HG03095 (cell line): ENCODE data around the gene CANX.
A peak's percentile ranks its signal among the peaks of the same experiment; 100 is the strongest.
"Not testable (repeated sequence)": the region's sequence is repeated elsewhere in the genome, so short reads cannot be mapped to it uniquely, and the experiment has no call there.

Experiments used
- ATAC-seq: cut with Tn5 transposase; IDR thresholded peaks from one replicate; pipeline ENCODE4 v1.9.1; 2021; ENCODE audit warnings: moderate library complexity; ENCODE audit not compliant: unreplicated experiment

Gene CANX

DNA sequence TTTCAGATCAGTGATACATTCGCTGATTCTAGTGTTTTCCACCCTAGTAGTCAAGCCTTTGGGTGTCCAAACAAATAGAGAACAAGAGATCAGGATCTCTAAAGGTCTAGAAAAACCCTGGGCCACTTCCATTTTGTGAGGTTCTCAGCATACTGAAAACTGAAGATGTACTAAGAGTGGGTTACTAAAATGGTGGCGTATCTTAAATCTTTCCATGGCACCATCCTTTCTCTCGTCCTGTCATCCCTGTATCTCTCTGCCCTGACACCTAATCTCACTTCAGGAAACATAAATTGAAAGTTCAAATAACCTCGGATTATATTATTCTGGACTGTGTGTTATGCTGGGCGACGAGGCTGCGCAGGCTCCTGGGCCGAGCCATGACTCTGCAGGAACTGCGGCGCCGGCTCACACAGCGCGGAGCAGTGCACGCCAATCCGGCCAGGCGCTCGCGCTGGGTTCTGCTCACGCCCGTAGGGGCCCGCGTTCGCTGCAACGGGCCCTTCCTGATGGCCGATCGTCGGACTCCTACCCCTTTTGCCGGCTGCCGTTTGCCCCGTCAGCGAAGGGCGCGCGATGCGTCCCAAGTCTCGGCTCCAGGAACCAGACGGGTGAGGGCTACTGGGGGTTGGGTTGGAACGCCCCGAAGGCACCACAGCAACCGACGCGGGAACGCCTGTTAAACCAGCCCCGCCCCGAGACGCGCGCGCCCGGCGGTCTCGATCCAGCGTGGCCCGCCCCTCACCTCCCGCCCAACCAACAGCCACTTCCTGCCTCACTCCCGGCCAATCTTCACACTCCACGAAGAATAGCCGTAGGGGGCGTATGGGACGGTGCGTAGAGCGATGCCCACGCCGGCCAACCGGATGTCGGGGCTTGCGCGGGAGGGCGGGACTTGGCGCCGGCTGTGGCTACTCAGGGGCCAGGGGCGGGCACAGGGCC lies 503 bp upstream of the CANX start:
- peak; percentile 85 for ATAC-seq

DNA sequence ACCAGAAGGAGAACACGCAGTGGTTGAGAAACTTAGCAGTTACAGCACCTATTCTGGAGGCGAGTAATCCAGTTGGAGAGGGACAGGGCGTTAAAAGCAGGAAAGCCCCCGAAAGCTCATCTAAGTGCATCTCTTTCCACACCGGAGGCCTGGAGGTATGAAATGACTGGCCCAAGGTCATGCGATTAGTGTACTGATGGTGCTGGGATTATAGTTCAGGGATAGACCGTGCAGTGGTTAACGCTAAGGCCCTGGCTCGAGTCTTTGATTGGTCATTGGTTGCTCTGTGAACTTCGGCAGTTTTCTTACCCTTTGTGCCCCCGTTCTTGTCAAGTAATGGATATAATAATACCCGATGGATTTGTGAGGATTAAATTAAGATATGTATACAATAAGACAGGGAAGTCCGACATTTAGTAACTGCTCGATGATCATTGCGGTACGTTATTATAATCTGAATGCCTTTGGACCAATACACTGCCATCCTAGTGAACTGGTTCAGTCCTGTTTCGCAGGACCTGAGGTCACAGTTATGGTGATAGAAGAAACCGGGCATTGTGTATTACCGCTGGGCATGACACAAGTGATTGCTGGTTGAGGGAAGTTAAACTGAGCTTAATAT lies 960 bp downstream of the CANX start:
- no peak for ATAC-seq

DNA sequence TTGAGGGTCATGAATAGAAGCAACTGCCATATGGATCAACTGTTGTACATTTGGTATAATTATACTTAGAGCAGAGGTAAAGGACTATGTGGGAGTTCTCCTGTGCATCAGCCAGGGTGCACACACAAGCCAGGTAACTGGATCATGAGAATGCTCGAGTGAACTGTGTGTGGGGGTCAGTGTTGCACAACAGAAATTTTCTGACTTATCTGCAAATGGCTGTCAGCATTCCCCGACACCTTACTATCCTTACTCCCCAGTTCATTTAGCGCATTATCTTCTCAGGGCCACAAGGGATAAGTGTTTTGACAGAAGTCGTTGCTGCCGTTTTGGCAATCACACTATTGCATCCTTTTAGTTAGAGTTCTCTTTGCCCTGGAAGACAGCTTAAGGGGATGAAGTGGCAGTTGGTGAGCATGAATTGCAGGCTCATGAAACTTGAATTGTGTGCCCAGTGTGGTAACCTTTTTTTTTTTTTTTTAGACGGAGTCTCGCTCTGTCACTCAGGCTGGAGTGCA lies 1.7 kb downstream of the CANX start:
- ATAC-seq = no peak

DNA sequence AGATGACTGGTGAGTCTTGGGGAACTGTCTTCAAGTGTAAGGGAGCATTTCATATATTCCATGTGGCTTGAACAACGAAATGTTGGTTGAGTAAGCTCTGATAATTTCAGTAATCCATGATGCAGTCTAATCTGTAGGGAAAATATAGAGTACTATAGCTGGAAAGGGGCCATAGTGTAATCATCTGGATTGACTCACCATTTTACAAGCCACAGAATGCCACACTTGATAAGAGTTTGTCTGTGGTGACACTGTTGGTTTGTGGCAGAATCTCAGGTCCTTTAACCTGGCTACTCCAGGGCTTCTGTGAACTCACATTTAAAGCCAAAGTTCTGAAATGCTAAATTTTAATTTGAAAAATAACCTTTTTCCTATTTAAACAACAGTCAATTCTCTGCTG lies 17.5 kb downstream of the CANX start:
- ATAC-seq = no peak

DNA sequence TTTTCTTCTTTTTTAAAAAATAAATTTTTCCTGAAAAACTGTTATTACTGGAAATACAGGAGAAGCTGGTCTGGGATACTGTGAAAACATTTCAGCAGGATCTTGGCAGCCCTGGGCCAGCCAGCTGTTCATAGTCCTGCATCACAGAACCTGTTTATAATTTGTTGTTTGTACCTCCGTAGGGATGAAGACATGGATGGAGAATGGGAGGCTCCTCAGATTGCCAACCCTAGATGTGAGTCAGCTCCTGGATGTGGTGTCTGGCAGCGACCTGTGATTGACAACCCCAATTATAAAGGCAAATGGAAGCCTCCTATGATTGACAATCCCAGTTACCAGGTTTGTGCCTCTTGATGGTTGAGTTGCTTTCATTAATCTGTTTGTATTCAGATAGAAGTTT lies 21.5 kb downstream of the CANX start:
- no peak for ATAC-seq

DNA sequence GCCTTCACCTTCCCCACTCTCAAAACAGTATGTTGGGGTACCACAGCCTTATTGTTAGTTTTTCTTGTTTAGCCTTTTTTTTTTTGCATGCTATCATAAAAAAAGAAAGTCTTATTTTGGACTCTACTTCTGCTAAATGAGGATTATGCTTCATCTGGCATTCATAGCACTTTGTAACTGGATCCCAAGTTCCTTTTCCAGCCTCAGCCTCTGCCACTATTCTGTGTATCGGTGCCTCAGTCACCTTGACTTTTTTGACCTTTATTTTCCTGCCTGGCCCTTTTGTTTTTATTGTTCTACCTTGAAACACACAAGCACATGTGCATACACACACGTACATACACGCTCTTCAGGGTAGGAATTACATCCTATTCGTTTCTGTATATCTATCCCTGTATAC lies 25.4 kb downstream of the CANX start:
- ATAC-seq = no peak

DNA sequence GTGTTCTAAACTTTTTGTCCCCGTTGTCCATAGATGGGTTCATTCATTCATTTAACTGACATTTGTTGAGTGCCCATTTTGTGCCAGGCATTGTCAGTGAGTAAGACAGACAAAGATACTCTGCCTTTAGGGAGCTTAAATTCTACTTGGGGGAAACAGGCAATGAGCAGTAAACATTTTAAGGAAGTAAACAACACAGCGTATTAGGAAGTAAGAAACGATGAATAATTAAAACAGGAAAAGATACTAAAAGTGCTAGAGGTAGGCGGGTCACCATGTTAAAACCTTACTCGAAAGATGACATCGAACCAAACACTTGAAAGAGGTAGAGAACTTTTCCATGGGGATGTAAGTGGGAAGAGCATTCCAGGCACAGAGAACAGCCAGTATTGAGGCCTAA lies 28.3 kb downstream of the CANX start:
- no peak for ATAC-seq

DNA sequence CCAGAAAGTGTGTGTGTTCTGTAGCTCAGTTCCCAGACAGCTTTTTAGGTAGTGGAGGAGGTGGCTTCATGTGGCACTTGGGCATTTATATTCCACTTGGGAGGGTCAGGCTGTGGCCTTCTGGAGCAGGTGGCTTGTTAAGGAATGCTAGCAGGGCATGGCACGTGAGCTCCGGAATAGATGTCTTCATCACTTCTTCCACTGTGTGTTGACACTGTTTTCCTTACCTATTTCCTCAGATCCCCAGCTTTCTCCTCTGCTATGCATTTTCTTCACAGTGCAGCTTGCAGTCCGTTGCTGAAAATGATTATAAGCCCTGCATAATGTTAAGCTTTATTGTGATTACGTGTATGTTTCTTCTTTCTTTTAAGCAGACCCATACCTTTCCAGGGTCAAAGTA lies 30.5 kb downstream of the CANX start:
- no peak for ATAC-seq

DNA sequence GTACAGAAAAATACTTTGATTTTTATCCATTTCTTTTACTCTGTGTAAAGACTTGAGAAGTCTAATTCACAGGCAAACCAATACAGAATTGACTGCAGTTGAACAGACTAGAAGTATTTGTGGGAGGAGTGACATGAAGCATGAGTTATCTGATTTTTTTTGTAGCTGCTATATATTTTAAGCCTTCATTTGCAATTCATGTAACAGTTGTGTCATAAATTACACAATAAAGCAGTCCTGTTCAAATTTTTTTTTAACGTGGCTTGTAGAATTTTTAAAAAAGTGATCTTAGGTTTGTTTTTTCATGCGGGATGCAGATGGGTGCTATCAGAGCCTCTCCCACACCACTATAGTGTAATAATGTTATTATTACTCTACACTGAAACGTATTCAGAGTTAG lies 31.0 kb downstream of the CANX start:
- no peak for ATAC-seq

DNA sequence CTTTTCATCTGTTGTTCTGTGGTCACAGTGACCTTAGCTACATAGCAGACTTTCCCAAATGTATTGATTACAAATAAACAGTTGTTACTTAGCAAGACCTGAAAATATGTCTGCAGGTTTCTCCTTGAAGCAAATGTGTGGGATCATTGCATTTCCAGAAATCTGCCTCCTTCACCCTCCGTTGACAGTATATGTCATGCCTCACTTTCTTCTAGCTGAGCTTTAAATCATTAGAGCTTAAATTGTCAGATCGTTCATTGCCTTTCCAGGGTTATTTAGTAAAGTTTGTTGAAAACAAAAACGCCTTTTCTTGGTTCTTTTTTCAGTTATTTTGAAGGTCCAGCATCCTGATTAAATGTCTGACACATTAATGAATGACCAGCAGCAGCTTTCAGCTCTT lies 31.6 kb downstream of the CANX start:
- ATAC-seq = no peak

DNA sequence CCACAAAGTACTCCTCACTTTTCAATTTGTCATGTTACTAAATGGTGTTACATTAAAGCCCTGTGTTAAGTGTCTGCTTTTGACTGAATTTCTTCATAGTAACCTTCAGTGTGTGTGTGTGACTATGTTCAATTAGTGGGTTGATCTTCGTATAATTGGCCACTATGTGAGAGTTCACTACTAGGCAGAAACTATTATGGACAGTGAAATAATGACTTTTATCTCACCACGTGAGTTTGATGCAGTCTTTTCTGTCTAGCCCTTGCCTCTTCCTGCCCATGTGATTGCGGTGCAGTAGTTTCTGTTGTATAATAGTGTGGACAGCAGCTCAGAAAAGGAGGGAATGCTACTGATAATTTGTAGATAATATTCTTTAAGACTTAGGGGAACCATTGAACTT lies 32.1 kb downstream of the CANX start:
- ATAC-seq = no peak

DNA sequence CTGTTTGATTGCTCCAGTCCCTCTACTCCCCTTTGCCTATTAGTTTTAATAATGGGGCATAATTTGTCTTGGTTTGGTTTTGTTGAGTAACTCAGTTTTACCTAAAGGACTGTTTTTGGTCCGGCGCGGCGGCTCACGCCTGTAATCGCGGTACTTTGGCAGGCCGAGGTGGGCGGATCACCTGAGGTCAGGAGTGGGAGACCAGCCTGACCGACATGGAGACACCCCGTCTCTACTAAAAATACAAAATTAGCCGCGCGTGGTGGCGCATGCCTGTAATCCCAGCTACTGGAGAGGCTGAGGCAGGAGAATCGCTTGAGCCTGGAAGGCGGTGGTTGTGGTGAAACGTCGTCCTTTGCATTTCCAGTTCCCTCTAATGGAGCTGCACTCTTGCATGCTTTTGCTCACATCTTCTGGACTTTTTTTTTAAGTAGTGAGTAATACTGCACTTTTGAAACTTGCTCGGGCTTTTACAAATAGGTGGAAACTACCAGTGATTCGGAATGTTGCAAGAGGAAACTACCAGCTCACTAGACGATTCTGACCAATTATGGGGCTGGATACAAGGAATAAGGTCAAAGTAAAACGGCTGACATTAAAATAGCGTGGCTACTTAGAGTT lies 33.1 kb downstream of the CANX start:
- ATAC-seq = peak; percentile 10

DNA sequence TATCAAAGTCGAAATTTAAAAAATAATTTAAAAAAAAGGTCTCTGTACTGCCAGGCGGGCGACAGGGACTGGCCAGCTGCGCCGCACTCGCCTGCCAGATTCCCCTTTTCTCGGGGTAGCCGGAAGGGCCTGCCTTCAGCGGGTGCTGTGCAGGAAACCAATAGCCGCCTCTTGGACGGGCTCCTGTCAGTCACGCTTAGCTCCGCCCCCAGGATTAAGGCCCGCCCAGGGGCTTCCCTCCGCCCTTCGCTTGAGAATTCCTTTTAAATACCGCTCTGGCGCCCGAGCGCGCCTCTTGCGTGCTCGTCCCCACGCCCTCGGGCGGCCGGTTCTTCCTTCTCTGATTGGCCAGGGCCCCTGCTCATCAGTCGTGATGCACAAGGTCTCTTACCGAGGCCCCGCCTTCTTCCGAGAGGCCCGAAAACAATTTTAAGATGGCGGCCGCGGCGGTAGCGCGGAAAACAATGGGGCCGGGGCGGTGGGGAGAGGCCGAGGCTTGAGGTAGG lies 33.7 kb downstream of the CANX start, which contains the start of gene MAML1:
MAML1 (plus strand) TSS at position 411 of the 506 bp plus-strand sequence. CDS start 291 bp downstream, outside the sequence.
- ATAC-seq = peak; percentile 93

DNA sequence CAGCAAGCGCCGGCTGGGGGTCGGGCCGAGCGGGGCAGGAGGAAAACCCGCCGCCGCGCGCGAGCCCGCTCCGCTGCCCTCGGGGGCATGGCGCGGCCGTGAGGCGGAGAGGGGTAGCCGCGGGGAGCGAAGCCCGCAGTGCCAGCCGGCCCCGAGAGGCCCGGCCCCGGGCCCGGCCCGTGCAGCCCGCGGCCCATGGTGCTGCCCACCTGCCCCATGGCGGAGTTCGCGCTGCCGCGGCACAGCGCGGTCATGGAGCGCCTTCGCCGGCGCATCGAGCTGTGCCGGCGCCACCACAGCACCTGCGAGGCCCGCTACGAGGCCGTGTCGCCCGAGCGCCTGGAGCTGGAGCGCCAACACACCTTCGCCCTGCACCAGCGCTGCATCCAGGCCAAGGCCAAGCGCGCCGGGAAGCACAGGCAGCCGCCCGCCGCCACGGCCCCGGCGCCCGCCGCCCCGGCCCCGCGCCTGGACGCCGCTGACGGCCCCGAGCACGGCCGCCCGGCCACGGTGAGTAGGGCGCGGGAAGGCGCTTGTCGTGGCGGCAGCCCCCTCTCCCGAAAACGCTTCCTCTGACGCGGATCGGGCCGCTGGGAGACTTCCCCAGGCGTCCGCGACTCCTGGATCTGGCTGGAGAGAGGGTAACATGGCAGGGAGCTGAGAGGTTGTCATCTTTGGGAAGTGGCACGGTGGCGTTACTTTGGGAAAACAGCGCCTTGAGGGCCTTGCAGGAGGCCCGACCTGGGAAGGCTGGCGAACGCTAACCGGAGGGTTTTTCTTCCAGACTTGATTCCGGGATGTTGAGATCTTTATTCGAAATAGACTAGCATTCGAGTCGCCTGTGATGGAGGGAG lies 34.4 kb downstream of the CANX start:
- peak; percentile 9 for ATAC-seq

DNA sequence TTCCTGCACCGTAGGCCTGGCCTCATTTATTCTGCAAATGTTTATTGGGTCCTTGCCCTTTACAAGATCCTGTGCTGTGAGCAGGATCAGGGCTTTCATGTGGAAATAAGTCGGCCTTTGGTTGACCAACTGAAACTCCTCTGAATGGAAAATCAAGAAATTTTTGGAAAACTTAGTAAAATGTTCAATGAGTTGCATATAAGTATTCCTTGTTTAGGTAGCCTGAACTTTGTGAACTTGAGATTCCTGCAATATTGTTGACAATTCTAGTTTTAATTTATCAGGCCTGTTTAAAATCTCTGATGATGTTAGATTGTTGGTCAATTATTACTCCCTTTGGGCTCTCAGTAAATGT lies 35.0 kb downstream of the CANX start:
- ATAC-seq = no peak

DNA sequence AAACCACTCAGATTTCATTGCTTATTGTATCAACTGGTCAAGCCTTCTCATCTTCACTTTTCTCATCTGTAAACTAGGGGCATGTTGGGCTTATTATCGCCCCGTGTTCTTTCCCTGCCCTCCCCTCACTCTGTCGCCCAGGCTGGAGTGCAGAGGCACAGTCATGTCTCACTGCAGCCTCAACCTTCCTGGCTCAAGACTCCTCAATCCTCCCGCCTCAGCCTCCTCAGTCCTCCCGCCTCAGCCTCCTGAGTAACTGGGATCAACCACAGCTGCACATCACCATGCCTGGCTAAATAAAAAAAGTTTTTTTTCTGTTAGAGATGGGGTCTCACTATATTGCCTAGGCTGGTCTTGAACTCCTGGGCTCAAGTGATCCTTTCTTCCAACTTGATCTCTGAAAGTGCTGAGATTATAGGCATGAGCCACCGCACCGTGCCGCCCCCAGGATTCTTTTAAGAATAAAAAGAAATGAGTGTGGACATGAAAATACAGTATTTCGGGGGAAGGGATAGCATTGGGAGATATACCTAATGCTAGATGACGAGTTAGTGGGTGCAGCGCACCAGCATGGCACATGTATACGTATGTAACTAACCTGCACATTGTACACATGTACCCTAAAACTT lies 35.9 kb downstream of the CANX start:
- ATAC-seq = no peak

DNA sequence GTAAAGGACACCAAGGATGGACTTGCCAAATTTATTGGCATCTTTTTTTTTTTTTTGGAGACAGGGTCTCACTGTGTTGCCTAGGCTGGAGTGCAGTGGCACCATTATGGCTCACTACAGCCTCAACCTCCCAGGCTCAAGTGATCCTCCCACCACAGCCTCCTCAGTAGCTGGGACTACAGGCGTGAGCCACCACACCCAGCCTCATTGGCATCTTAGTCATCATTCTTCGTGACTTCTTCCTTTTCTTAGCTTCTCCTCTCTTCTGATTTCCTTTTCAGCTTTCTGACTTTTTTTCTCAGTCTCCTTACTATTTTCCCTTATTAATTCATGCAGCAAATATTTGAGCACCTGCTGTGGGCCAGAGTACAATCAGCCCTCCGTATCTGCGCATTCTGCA lies 40.0 kb downstream of the CANX start:
- no peak for ATAC-seq

DNA sequence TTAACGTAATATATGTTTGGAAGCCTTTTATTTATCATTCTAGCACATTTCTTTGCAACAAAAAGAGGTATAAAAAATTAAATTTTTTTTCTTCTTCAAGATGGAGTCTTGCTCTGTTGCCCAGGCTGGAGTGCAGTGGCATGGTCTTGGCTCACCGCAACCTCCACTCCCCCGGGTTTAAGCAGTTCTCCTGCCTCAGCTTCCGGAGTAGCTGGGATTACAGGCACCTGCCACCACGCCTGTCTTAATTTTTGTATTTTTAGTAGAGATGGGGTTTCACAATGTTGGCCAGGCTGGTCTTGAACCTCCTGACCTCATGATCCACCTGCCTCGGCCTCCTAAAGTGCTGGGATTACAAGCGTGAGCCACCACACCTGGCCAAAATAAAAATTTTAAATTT lies 45.3 kb downstream of the CANX start:
- ATAC-seq = not testable (repeated sequence)

DNA sequence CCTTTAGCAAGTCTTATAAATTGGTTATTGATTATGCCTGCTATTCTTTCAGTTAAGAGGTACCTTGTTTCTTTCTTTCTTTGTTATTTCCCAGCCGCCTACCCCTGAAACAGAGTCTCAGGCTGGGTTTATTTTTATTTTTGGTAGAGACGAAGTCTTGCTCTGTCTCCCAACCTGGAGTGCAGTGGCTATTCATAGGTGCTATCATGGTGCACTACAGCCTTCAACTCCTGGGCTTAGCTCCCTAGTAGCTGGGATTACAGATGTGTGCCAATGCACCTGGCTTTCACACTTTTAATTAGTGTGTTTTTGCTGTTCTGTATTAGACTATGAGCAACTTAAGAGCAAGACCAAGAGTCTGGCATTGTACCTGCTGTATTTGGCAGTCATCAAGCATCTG lies 48.1 kb downstream of the CANX start:
- no peak for ATAC-seq

DNA sequence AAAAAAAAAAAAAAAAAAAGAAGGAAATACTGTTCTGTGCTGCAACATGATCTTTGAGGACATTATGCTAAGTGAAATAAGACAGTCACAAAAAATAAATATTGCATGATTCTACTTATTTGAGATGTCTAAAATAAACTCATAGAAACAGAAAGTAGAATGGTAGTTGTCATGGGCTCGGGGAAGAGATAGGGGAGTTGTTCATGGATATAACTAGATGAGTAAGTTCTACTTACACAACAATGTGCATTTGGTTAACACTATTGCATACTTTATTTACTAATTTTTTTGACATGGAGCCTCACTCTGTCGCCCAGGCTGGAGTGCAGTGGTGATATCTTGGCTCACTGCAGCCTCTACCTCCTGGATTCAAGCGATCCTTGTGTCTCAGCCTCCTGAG lies 49.0 kb downstream of the CANX start:
- ATAC-seq = no peak
